ENCODE results near the gene GOLM1. TPM values are rescaled to one million over a fixed set of nuclear protein-coding genes. Genes with fewer than 3 reads are reported as not detected.

Gene GOLM1
- total and polyA plus RNA-seq, 2 donors (not counting 1 experiment from before 2014, with no cell fraction given): 0.54 TPM; not detected in 1

DNA sequence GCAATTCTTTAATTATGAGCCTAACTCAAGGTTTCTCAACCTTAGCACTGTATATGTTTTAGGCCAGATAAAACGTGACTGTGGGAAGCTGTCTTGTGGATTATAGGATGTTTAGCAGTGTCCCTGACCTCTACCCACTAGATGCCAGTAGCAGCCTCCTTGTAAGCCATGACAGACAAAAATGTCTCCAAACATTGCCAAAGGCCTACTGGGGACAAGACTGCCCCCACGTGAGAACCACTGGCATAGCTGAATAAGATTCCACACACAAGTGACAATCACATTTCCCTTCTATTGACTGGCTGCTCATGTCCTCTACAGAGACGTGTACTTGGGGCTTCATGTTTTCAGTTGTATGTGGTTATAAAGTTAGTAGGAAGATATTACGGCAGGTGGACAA lies 55.4 kb downstream of the GOLM1 start:
- H3K4me3 ChIP-seq (ENCODE audit: control extremely low read depth in 1 of 5, extremely low read depth in 1 of 5, insufficient read depth in 1 of 5, low read depth in 2 of 5, low read length in 4 of 5): no peak overlapping the region
- no peak overlapping the region for H3K9ac ChIP-seq (ENCODE audit: low read length)
- H3K4me3 Mint-ChIP-seq: no peak overlapping the region
- H3K4me1 Mint-ChIP-seq: no peaks in the 10 kb centered on the region
- ATAC-seq (ENCODE audit: low read depth) (no peak), DNase-seq (no peak)
- no peaks in the 10 kb centered on the region for H3K4me1 ChIP-seq (ENCODE audit: control insufficient read depth in 2 of 2, insufficient read depth in 2 of 2, low read length in 2 of 2)
- peaks cover 0 to 6% (median 0%) of the 10 kb centered on the region in 3 donors for H3K9me3 ChIP-seq (ENCODE audit: control extremely low read depth in 1 of 3, control insufficient read depth in 2 of 3, insufficient read depth in 1 of 3, low read length in 2 of 3)
- H3K4me2 ChIP-seq (replicated peaks; ENCODE audit: low read depth, low read length, poor library complexity, severe bottlenecking): no peak overlapping the region
- peaks cover 2% of the 10 kb centered on the region for H3K9me3 Mint-ChIP-seq (ENCODE audit: insufficient read depth)
- 67% methylated on average over 1 of the region's 4 CpGs for WGBS (ENCODE audit: insufficient coverage)
- no peaks in the 10 kb centered on the region for H3K27me3 ChIP-seq (replicated peaks in 1 of 4; ENCODE audit: control extremely low read depth in 1 of 4, control insufficient read depth in 3 of 4, insufficient read depth in 4 of 4, low read length in 3 of 4)
- H3K79me2 ChIP-seq (ENCODE audit: control insufficient read depth, insufficient read depth, low read length): no peaks in the 10 kb centered on the region
- H2AFZ ChIP-seq (ENCODE audit: insufficient read depth, low read depth, low read length, poor library complexity, severe bottlenecking): no peak overlapping the region
- no peak overlapping the region for H3K27ac Mint-ChIP-seq
- ChIA-PET CTCF (no interaction called here), POLR2A (no interaction called here)
- H3K27ac ChIP-seq (ENCODE audit: low read length in 2 of 2): no peak overlapping the region
- no peaks in the 10 kb centered on the region for H4K20me1 ChIP-seq (ENCODE audit: control insufficient read depth, insufficient read depth, low read length, poor library complexity, severe bottlenecking)
- TF ChIP-seq EZH2 (IDR thresholded peaks at IDR 0.05; ENCODE audit: borderline replicate concordance, insufficient read depth, low read depth, low read length, poor library complexity, severe bottlenecking): no peak
- TF ChIP-seq, protein P1, sequence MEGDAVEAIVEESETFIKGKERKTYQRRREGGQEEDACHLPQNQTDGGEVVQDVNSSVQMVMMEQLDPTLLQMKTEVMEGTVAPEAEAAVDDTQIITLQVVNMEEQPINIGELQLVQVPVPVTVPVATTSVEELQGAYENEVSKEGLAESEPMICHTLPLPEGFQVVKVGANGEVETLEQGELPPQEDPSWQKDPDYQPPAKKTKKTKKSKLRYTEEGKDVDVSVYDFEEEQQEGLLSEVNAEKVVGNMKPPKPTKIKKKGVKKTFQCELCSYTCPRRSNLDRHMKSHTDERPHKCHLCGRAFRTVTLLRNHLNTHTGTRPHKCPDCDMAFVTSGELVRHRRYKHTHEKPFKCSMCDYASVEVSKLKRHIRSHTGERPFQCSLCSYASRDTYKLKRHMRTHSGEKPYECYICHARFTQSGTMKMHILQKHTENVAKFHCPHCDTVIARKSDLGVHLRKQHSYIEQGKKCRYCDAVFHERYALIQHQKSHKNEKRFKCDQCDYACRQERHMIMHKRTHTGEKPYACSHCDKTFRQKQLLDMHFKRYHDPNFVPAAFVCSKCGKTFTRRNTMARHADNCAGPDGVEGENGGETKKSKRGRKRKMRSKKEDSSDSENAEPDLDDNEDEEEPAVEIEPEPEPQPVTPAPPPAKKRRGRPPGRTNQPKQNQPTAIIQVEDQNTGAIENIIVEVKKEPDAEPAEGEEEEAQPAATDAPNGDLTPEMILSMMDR (IDR thresholded peaks at IDR 0.05): no peak
- intact Hi-C loops (cut with micrococcal nuclease): no loop called here
- H3K27me3 Mint-ChIP-seq: no peaks in the 10 kb centered on the region
- no peaks in the 10 kb centered on the region for H3K36me3 ChIP-seq (replicated peaks in 1 of 2; ENCODE audit: control extremely low read depth in 1 of 2, control insufficient read depth in 1 of 2, extremely low read depth in 1 of 2, insufficient read depth in 2 of 2, low read length in 1 of 2)

GRCh38 chr9:86043586-86043985 lies 55.8 kb downstream of the GOLM1 start:
- Histone ChIP-seq H3K4me3 (ENCODE audit: control extremely low read depth in 1 of 5, extremely low read depth in 1 of 5, insufficient read depth in 1 of 5, low read depth in 2 of 5, low read length in 4 of 5) (no peak overlapping the region), H4K20me1 (ENCODE audit: control insufficient read depth, insufficient read depth, low read length, poor library complexity, severe bottlenecking) (no peaks in the 10 kb centered on the region), H3K9ac (ENCODE audit: low read length) (no peak overlapping the region), H3K9me3 (ENCODE audit: control extremely low read depth in 1 of 3, control insufficient read depth in 2 of 3, insufficient read depth in 1 of 3, low read length in 2 of 3) (peaks cover 0 to 6% (median 0%) of the 10 kb centered on the region in 3 donors), H2AFZ (ENCODE audit: insufficient read depth, low read depth, low read length, poor library complexity, severe bottlenecking) (no peak overlapping the region), H3K79me2 (ENCODE audit: control insufficient read depth, insufficient read depth, low read length) (no peaks in the 10 kb centered on the region), H3K36me3 (replicated peaks in 1 of 2; ENCODE audit: control extremely low read depth in 1 of 2, control insufficient read depth in 1 of 2, extremely low read depth in 1 of 2, insufficient read depth in 2 of 2, low read length in 1 of 2) (no peaks in the 10 kb centered on the region), H3K4me1 (ENCODE audit: control insufficient read depth in 2 of 2, insufficient read depth in 2 of 2, low read length in 2 of 2) (no peaks in the 10 kb centered on the region), H3K4me2 (replicated peaks; ENCODE audit: low read depth, low read length, poor library complexity, severe bottlenecking) (no peak overlapping the region), H3K27me3 (replicated peaks in 1 of 4; ENCODE audit: control extremely low read depth in 1 of 4, control insufficient read depth in 3 of 4, insufficient read depth in 4 of 4, low read length in 3 of 4) (no peaks in the 10 kb centered on the region), H3K27ac (ENCODE audit: low read length in 2 of 2) (no peak overlapping the region)
- no peaks in the 10 kb centered on the region for H3K4me1 Mint-ChIP-seq
- POLR2A ChIA-PET: no interaction called here
- peaks cover 2% of the 10 kb centered on the region for H3K9me3 Mint-ChIP-seq (ENCODE audit: insufficient read depth)
- CTCF ChIA-PET: no interaction called here
- WGBS (ENCODE audit: insufficient coverage): 90% methylated on average over 5 of the region's 5 CpGs
- no peak for TF ChIP-seq EZH2 (IDR thresholded peaks at IDR 0.05; ENCODE audit: borderline replicate concordance, insufficient read depth, low read depth, low read length, poor library complexity, severe bottlenecking)
- TF ChIP-seq, protein P1 (IDR thresholded peaks at IDR 0.05): no peak
- no peak for DNase-seq
- H3K27me3 Mint-ChIP-seq: no peaks in the 10 kb centered on the region
- H3K4me3 Mint-ChIP-seq: no peak overlapping the region
- ATAC-seq (ENCODE audit: low read depth): no peak
- intact Hi-C loops (cut with micrococcal nuclease): no loop called here
- H3K27ac Mint-ChIP-seq: no peak overlapping the region
